HEK293 (cell line): ENCODE measurements around the gene PLSCR1.

Experiments
- CTCF ChIP-seq: fragments of 450-650 bp; formaldehyde crosslinking; IDR thresholded peaks from 2 replicates; pipeline ENCODE4 v1.5.1; 2016; ENCODE audit warnings: missing biosample characterization, missing genetic modification characterization
- YY1 ChIP-seq: fragments of 450-650 bp; formaldehyde crosslinking; IDR thresholded peaks from 2 replicates; pipeline ENCODE4 v1.5.1; 2018; ENCODE audit warnings: missing biosample characterization, missing genetic modification characterization
- ZBTB17 ChIP-seq: fragments of 450-650 bp; formaldehyde crosslinking; IDR thresholded peaks from 2 replicates; pipeline ENCODE4 v1.5.1; 2016; ENCODE audit warnings: missing biosample characterization, missing genetic modification characterization
- ZBTB49 ChIP-seq: fragments of 450-650 bp; formaldehyde crosslinking; IDR thresholded peaks from 2 replicates; pipeline ENCODE4 v1.5.1; 2016; ENCODE audit warnings: missing biosample characterization, missing genetic modification characterization, low read depth
- ZNF133 ChIP-seq: fragments of 450-650 bp; formaldehyde crosslinking; IDR thresholded peaks from 2 replicates; pipeline ENCODE4 v1.5.1; 2016; ENCODE audit warnings: missing biosample characterization, missing genetic modification characterization
- ZNF580 ChIP-seq: fragments of 450-650 bp; formaldehyde crosslinking; IDR thresholded peaks from 2 replicates; pipeline ENCODE4 v1.5.1; 2016; ENCODE audit warnings: missing biosample characterization, missing genetic modification characterization
- ZNF830 ChIP-seq: fragments of 450-650 bp; IDR thresholded peaks from 2 replicates; pipeline ENCODE4 v1.5.0; 2018; ENCODE audit warnings: missing biosample characterization, missing genetic modification characterization, low read depth, mild to moderate bottlenecking, moderate library complexity

- TF ChIP-seq ZBTB17 (tag by site-specific recombination) (no peak), ZNF830 (tag by site-specific recombination) (no peak), ZBTB49 (tag by site-specific recombination) (no peak), ZNF133 (tag by site-specific recombination) (no peak), CTCF (tag by site-specific recombination) (no peak), YY1 (no peak), ZNF580 (tag by site-specific recombination) (no peak)
Measured at GRCh38 chr3:146507331-146508120, 36.9 kb downstream of the PLSCR1 start.
